GM19099 (cell line): Measurements from ENCODE around the gene STAC2.

ENCODE experiments used
- POLR2A ChIP-seq: IDR thresholded peaks from 3 replicates; pipeline ENCODE4 v1.6.1; 2011; ENCODE audit warnings: low read depth; ENCODE audit not compliant: insufficient read length; ENCODE audit errors: extremely low read depth

STAC2 gene

DNA sequence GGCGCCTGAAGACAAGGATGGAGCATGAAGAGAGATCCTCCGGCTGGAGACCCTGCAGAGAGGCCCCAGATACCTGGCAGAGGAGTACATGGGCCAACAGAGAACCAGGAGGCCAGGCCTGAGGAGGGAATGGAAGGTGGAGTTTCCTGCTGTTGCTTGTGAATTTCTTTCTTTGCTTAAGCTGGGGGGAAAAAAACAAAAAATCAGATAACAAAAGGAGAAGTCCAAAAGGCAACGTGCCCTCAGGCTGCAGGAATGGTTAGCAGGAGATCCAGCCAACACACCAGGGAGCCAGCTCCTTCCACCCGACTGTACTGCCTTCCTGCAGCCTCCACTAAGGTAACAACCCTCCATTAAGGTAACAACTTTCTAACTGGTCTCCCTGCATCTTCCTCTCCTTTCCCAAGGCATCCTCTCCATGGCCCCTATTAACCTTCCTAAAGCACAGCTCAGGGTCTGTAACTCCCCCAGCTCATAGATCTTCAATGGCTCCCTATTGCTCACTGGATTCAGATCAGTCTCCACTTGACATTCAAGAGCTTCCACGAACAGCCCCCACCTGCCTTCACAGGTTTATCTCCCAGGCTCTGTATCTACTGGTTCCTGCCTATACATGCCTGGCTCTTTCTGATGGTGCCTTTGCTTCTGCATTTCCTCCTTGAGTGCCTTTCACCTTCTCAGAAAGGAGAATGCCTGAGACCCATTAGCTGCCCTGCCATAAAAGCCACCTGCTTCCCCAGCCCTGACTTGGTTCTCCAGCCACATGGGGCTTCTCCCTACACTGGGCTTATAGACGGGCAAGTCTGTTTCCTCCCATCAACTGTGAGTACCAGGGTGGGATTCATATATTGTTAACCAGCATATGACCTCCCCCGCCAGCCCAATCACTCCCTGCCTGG lies 59.1 kb downstream of the STAC2 start:
- no peak for TF ChIP-seq POLR2A

DNA sequence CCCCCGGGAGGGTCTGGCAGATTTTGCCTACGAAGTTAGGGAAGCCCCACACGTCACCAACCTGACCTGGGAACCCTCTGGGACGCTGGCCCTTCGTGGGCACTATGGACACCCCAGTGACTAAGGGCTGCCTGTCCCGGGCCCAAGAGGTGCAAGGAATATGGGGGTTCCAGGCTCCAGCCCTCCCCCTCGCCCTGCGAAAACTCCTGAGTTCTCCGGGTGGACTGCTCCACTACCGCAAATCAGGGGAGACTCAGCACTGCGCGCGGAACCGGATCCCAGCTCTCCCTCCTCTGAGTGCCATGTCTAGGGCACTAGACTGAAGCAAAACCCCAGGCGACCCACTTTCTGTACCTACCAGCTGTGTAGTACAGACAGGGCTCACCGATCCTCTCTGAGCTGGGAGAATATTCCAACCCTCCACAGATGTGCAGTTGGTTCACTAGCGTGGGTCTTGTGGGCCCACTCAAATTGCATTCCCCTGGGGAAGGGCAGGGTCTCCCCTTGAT lies 59.9 kb downstream of the STAC2 start, which contains the start of gene ARL5C:
TSS of gene ARL5C (minus strand) at position 321 of the 509 bp plus-strand sequence. CDS start 401 bp downstream, outside the sequence.
- TF ChIP-seq POLR2A: no peak

DNA sequence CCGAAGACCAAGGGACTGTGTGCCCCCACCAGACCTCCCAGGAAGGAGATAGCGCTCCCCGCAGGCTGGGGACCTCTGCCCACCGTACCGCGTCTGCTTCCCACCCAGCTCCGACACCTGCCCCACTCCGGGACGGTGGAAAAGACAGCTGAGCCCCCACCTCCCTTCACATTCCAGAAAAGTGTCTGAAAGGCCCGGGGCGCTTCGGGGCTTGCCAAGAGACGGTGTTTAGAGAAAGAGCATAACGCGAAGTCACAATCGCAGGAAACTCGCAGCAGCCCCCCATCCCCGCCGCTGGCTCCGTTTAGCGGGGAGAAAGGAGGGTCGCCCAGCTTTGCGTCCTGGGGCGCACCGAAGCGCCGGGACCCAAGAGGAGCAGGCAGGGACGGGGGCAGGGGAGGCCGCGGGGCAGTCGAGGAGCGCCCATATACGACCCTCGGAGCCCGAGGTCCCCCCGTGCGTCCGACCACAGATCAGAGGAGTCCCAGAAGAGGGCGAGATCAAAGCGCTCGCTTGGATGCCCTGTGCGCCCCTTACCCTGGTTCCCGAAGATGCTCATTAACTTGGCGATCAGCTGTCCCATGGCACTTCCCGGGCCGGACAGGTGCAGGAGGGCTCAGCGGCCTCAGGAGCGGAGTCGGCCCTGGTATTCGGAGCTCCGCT lies 60.4 kb downstream of the STAC2 start:
- no peak for TF ChIP-seq POLR2A

DNA sequence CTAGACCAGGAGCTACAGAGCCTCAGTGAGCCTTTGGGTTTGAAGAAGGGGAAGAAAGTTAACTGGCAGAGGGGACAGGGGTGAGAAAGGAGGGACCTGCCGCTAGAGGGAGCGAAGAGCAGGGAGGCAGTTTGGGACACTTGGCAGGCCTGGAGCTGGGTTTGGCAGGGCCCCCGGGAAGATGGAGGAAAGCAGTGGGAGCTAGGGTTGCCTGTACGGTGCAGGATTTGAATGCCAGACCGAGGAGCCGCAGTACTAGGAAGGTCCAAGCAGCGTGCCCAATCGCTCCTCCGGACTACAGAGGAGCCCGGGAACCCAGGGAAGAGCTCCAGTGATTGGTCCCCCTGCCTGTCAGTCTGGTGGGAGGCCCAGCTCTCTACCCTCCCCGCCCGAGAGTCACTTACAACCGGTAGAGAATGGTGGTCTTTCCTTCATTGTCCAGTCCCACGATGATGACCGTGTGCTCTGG lies 61.0 kb downstream of the STAC2 start:
- peak; percentile 27 for TF ChIP-seq POLR2A

DNA sequence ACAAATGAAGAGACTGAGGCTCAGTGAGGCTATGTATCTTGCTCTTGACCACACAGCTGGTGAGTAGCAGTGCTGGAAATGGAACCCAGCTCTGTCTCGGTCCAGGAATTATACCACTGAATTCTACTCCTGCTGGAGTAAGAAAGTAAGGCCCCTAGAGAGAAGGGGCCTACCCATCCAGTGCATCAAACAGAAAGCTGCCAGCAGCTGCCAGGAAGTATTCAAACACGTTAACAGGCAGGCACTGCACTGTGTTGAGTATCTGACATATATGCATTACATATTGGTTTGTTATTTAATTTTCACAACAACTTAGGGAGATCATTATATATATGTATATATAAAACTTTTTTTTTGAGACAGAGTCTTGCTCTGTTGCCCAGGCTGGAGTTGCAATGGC lies 63.8 kb downstream of the STAC2 start:
- no peak for TF ChIP-seq POLR2A
